Measurements from ENCODE around the gene POU2AF3.

- TF ChIP-seq FOXM1 (IDR thresholded peaks at IDR 0.05; ENCODE audit: low read depth, low read length) (no peak), BACH1 (IDR thresholded peaks at IDR 0.05; ENCODE audit: borderline replicate concordance) (no peak), CBX5 (IDR thresholded peaks at IDR 0.05; ENCODE audit: low read depth) (no peak)
Observed at GRCh38 chr11:111310088-111310487, 11.7 kb downstream of the POU2AF3 start.
